ENCODE data around the gene PRRG2. TPM values are rescaled to one million over a fixed set of nuclear protein-coding genes. Genes with fewer than 3 reads are reported as not detected.

Gene PRRG2
- polyA plus RNA-seq, 1 donor (not counting 4 experiments of a cell fraction or from before 2014, with no cell fraction given): 5.3 TPM

GRCh38 chr19:49585023-49585422, 3.9 kb downstream of the PRRG2 start:
- H3K27ac ChIP-seq (ENCODE audit: control insufficient read depth, insufficient read depth, low read length): no peak overlapping the region
- H3K4me2 ChIP-seq (ENCODE audit: control insufficient read depth, extremely low read depth, insufficient read depth, low read depth, low read length): no peak overlapping the region
- TF ChIP-seq EZH2 (IDR thresholded peaks at IDR 0.05; ENCODE audit: low read length) (no peak), CTCF (optimal IDR thresholded peaks at IDR 0.05 in 1 of 3, IDR thresholded peaks at IDR 0.05 in 1 of 3, conservative IDR thresholded peaks at IDR 0.05 in 1 of 3; ENCODE audit: extremely low read depth in 1 of 3, insufficient read depth in 2 of 3, low read length in 3 of 3) (no peak)
- dilution Hi-C loops (cut with MboI; ENCODE audit: extremely low pct_ligation_motif_present, low sequenced_read_pairs): no loop called here
- peaks cover 5% of the 10 kb centered on the region for H3K79me2 ChIP-seq (ENCODE audit: control insufficient read depth, insufficient read depth, low read length)
- H3K9me1 ChIP-seq (ENCODE audit: control insufficient read depth, extremely low read depth, insufficient read depth, low read length): no peaks in the 10 kb centered on the region
- H3K27me3 ChIP-seq (ENCODE audit: control insufficient read depth, extremely low read depth, insufficient read depth, low read length): no peaks in the 10 kb centered on the region
- no peak overlapping the region for H2AFZ ChIP-seq (ENCODE audit: control insufficient read depth, low read length)
- peaks cover 0 to 1% of the 10 kb centered on the region in 2 experiments for H3K36me3 ChIP-seq (ENCODE audit: control insufficient read depth in 2 of 2, extremely low read depth in 1 of 2, insufficient read depth in 2 of 2, low read length in 2 of 2)
- no peaks in the 10 kb centered on the region for H3K9me3 ChIP-seq (ENCODE audit: control insufficient read depth, low read depth, low read length)
- DNase-seq (ENCODE audit: low read depth, low spot score) (no peak), FAIRE-seq (no peak)
- no peaks in the 10 kb centered on the region for H4K20me1 ChIP-seq (ENCODE audit: control insufficient read depth, extremely low read depth, insufficient read depth, low read length)
- no peak overlapping the region for H3K4me3 ChIP-seq (ENCODE audit: control insufficient read depth in 2 of 3, extremely low read depth in 1 of 3, insufficient read depth in 2 of 3, low read depth in 1 of 3, low read length in 3 of 3)
- no peak overlapping the region for H3K9ac ChIP-seq (ENCODE audit: control insufficient read depth, extremely low read depth, insufficient read depth, low read length)
- peaks cover 6% of the 10 kb centered on the region for H3K4me1 ChIP-seq (ENCODE audit: control insufficient read depth, extremely low read depth, insufficient read depth, low read length)

GRCh38 chr19:49587227-49587626, 6.1 kb downstream of the PRRG2 start:
- Histone ChIP-seq H2AFZ (ENCODE audit: control insufficient read depth, low read length) (no peak overlapping the region), H3K27me3 (ENCODE audit: control insufficient read depth, extremely low read depth, insufficient read depth, low read length) (no peaks in the 10 kb centered on the region)
- dilution Hi-C loops (cut with MboI; ENCODE audit: extremely low pct_ligation_motif_present, low sequenced_read_pairs): no loop called here

More at GRCh38 chr19:49587227-49587626, 6.1 kb downstream of the PRRG2 start:
- H3K36me3 ChIP-seq (ENCODE audit: control insufficient read depth in 2 of 2, extremely low read depth in 1 of 2, insufficient read depth in 2 of 2, low read length in 2 of 2): peaks cover 0 to 1% of the 10 kb centered on the region in 2 experiments
- DNase-seq (ENCODE audit: low read depth, low spot score) (no peak), FAIRE-seq (no peak)
- no peak overlapping the region for H3K4me3 ChIP-seq (ENCODE audit: control insufficient read depth in 2 of 3, extremely low read depth in 1 of 3, insufficient read depth in 2 of 3, low read depth in 1 of 3, low read length in 3 of 3)
- no peak overlapping the region for H3K9ac ChIP-seq (ENCODE audit: control insufficient read depth, extremely low read depth, insufficient read depth, low read length)
- H3K9me1 ChIP-seq (ENCODE audit: control insufficient read depth, extremely low read depth, insufficient read depth, low read length): no peaks in the 10 kb centered on the region
- H3K4me1 ChIP-seq (ENCODE audit: control insufficient read depth, extremely low read depth, insufficient read depth, low read length): peaks cover 6% of the 10 kb centered on the region
- H3K79me2 ChIP-seq (ENCODE audit: control insufficient read depth, insufficient read depth, low read length): peaks cover 2% of the 10 kb centered on the region
- H3K27ac ChIP-seq (ENCODE audit: control insufficient read depth, insufficient read depth, low read length): no peak overlapping the region
- H3K4me2 ChIP-seq (ENCODE audit: control insufficient read depth, extremely low read depth, insufficient read depth, low read depth, low read length): no peak overlapping the region
- H4K20me1 ChIP-seq (ENCODE audit: control insufficient read depth, extremely low read depth, insufficient read depth, low read length): no peaks in the 10 kb centered on the region
- TF ChIP-seq CTCF (optimal IDR thresholded peaks at IDR 0.05 in 1 of 3, IDR thresholded peaks at IDR 0.05 in 1 of 3, conservative IDR thresholded peaks at IDR 0.05 in 1 of 3; ENCODE audit: extremely low read depth in 1 of 3, insufficient read depth in 2 of 3, low read length in 3 of 3) (no peak), EZH2 (IDR thresholded peaks at IDR 0.05; ENCODE audit: low read length) (no peak)
- H3K9me3 ChIP-seq (ENCODE audit: control insufficient read depth, low read depth, low read length): no peaks in the 10 kb centered on the region

Measured in keratinocyte (primary cell).